Body of pancreas (tissue), 4 donors: ENCODE results near the gene BLOC1S1. TPM values are rescaled to one million over a fixed set of nuclear protein-coding genes. Genes with fewer than 3 reads are reported as not detected.

ENCODE experiments used
- ATAC-seq: fragments of 150-250 bp; one replicate; pipeline ENCODE4 v1.9.1; 2016
- DNase-seq, 4 donors: peaks; one replicate each; pipeline ENCODE4 v3.0.0-alpha.2; 2019
- H3K27ac ChIP-seq, 4 donors: fragments of 200-600 bp; sonication (generic); 1 replicate in 3 of 4; 2 replicates in 1 of 4; pipeline versions ENCODE4 v1.5.1 to v1.6.1; 2016 to 2019; ENCODE audit warnings: mild to moderate bottlenecking in 1 of 4, mixed read lengths in 1 of 4, moderate library complexity in 1 of 4
- H3K27me3 ChIP-seq, 2 donors: fragments of 200-600 bp; sonication (generic); one replicate each; pipeline ENCODE4 v1.6.0; 2016; ENCODE audit warnings: mild to moderate bottlenecking in 1 of 2
- H3K36me3 ChIP-seq, 2 donors: fragments of 200-600 bp; sonication (generic); replicated peaks in 1 of 2; 2 replicates each; pipeline ENCODE4 v1.5.1; 2016; ENCODE audit warnings: low read depth in 2 of 2; ENCODE audit not compliant: insufficient read depth in 1 of 2
- H3K4me1 ChIP-seq: fragments of 200-600 bp; sonication (generic); one replicate; pipeline ENCODE4 v1.6.0; 2016
- H3K4me3 ChIP-seq, 2 donors: fragments of 200-600 bp; sonication (generic); 1 replicate in 1 of 2; 2 replicates in 1 of 2; pipeline ENCODE4 v1.5.1; 2016 to 2019
- H3K9me3 ChIP-seq, 3 donors: fragments of 200-600 bp; sonication (generic); 1 replicate in 2 of 3; 2 replicates in 1 of 3; pipeline ENCODE4 v1.5.1; 2016
- CTCF ChIP-seq, 7 experiments: fragments of 450-650 bp in 4 of 7; fragments of 200-600 bp in 3 of 7; sonication (generic) in 3 of 7; IDR thresholded peaks; one replicate each; pipeline ENCODE4 v1.5.1; 2016 to 2019; ENCODE audit warnings: antibody characterized with exemption in 7 of 7
- POLR2A ChIP-seq, 3 donors: fragments of 450-650 bp; IDR thresholded peaks; one replicate each; pipeline ENCODE4 v1.6.1; 2016; ENCODE audit warnings: antibody characterized with exemption in 3 of 3, mild to moderate bottlenecking in 2 of 3
- WGBS, 2 donors: methylation state at CpG; one replicate each; pipeline ENCODE4 v1.1.5; 2017; 5-methylcytosine and 5-hydroxymethylcytosine counted together
- intact Hi-C: fragments of 100-400 bp; cut with DNase I; formaldehyde crosslinking; loops from one replicate; pipeline ENCODE4 v1.15.1; 2023
- total RNA-seq, 2 donors: library from RNA; depleted of rRNA; stranded (reverse); fragments of >200 nt; gene quantifications; one replicate each; pipeline ENCODE4 v1.1.0, GENCODE V29; 2016

BLOC1S1 gene
- total RNA-seq, 2 donors from 2014 or later = 86.1 to 105 TPM

GRCh38 chr12:55675666-55676065 is 40.2 kb upstream of the BLOC1S1 start:
- Histone ChIP-seq H3K4me3 (no peak overlapping the region), H3K27ac (no peak overlapping the region), H3K9me3 (no peaks in the 10 kb centered on the region), H3K4me1 (no peaks in the 10 kb centered on the region), H3K27me3 (no peaks in the 10 kb centered on the region), H3K36me3 (no peaks in the 10 kb centered on the region)
- intact Hi-C loops = no loop called here
- ATAC-seq (no peak), DNase-seq (no peak)
- 78 to 79% methylated on average over 8 of the region's 8 CpGs for WGBS, 2 donors
- no peak for TF ChIP-seq POLR2A (IDR thresholded peaks at IDR 0.05)
- TF ChIP-seq CTCF (IDR thresholded peaks at IDR 0.05) = no peak

- H3K27me3 ChIP-seq = no peaks in the 10 kb centered on the region
- 47 to 50% methylated on average over 6 of the region's 6 CpGs for WGBS, 2 donors
- TF ChIP-seq POLR2A (IDR thresholded peaks at IDR 0.05) = no peak
- TF ChIP-seq CTCF (IDR thresholded peaks at IDR 0.05) = no peak
- no peak overlapping the region for H3K4me3 ChIP-seq
- no peaks in the 10 kb centered on the region for H3K36me3 ChIP-seq
- no peaks in the 10 kb centered on the region for H3K9me3 ChIP-seq
- H3K27ac ChIP-seq = peak overlapping the region in 1 of 4 donors; percentile 29
- ATAC-seq (no peak), DNase-seq (peak in 1 of 4 donors; percentile 19)
- intact Hi-C loops = no loop called here
- H3K4me1 ChIP-seq = peaks cover 7% of the 10 kb centered on the region
These were observed 39.1 kb upstream of the BLOC1S1 start for GRCh38 chr12:55676707-55677106.

- TF ChIP-seq CTCF (IDR thresholded peaks at IDR 0.05) (no peak), POLR2A (IDR thresholded peaks at IDR 0.05) (no peak)
- no peak overlapping the region for H3K4me3 ChIP-seq
- peaks cover 14% of the 10 kb centered on the region for H3K4me1 ChIP-seq
- no peak for ATAC-seq
- no peak for DNase-seq
- no peaks in the 10 kb centered on the region for H3K27me3 ChIP-seq
- H3K27ac ChIP-seq = no peak overlapping the region
- intact Hi-C loops = no loop called here
- 78 to 81% methylated on average over 5 of the region's 5 CpGs for WGBS, 2 donors
- H3K36me3 ChIP-seq = no peaks in the 10 kb centered on the region
- no peaks in the 10 kb centered on the region for H3K9me3 ChIP-seq
These were observed 36.2 kb upstream of the BLOC1S1 start for GRCh38 chr12:55679691-55680090.

GRCh38 chr12:55681142-55682077 is 34.4 kb upstream of the BLOC1S1 start:
- peak overlapping the region in 1 of 2 donors; percentile 3 for H3K4me3 ChIP-seq
- H3K27ac ChIP-seq = peak overlapping the region in 3 of 4 donors; percentile 30 to 64 (median 41)
- no peaks in the 10 kb centered on the region for H3K27me3 ChIP-seq
- peaks cover 14% of the 10 kb centered on the region for H3K4me1 ChIP-seq
- no peaks in the 10 kb centered on the region for H3K9me3 ChIP-seq
- H3K36me3 ChIP-seq = no peaks in the 10 kb centered on the region
- ATAC-seq (peak; percentile 91), DNase-seq (peak; percentile 67 to 86 (median 84))
- intact Hi-C loops = no loop called here
- TF ChIP-seq POLR2A (IDR thresholded peaks at IDR 0.05) (peak; percentile 29 to 56 (median 53)), CTCF (IDR thresholded peaks at IDR 0.05) (peak; percentile 39 to 70 (median 52))
- WGBS, 2 donors = 5% methylated on average over 14 to 17 of the region's 17 CpGs
